Esophagus muscularis mucosa (tissue), 4 donors: Measurements from ENCODE around the gene CNTN3. TPM values are rescaled to one million over a fixed set of nuclear protein-coding genes. Genes with fewer than 3 reads are reported as not detected.
A peak's percentile ranks its signal among the peaks of the same experiment; 100 is the strongest.

Source experiments
- DNase-seq: peaks from one replicate; pipeline ENCODE4 v3.0.0-alpha.2; 2017; ENCODE audit errors: extremely low spot score
- H3K27ac ChIP-seq, 4 donors: fragments of 200-600 bp; sonication (generic); replicated peaks in 1 of 4; 1 replicate in 3 of 4; 2 replicates in 1 of 4; pipeline ENCODE4 v1.5.1; 2016 to 2019; ENCODE audit warnings: mild to moderate bottlenecking in 1 of 4
- H3K27me3 ChIP-seq, 4 donors: fragments of 200-600 bp; sonication (generic); one replicate each; pipeline versions ENCODE4 v1.5.1 to v1.6.0; 2016 to 2019
- H3K36me3 ChIP-seq, 4 donors: fragments of 200-600 bp; sonication (generic); one replicate each; pipeline ENCODE4 v1.5.1; 2016 to 2019
- H3K4me1 ChIP-seq, 4 donors: fragments of 200-600 bp; sonication (generic); one replicate each; pipeline ENCODE4 v1.5.1; 2016 to 2019
- H3K4me3 ChIP-seq, 4 donors: fragments of 200-600 bp; sonication (generic); 1 replicate in 2 of 4; 2 replicates in 2 of 4; pipeline ENCODE4 v1.5.1; 2016 to 2019; ENCODE audit warnings: mild to moderate bottlenecking in 4 of 4, moderate library complexity in 1 of 4
- H3K9me3 ChIP-seq, 4 donors: fragments of 200-600 bp; sonication (generic); 1 replicate in 3 of 4; 2 replicates in 1 of 4; pipeline ENCODE4 v1.5.1; 2016 to 2019
- CTCF ChIP-seq, 3 experiments: fragments of 200-600 bp in 2 of 3; fragments of 450-650 bp in 1 of 3; sonication (generic) in 2 of 3; IDR thresholded peaks; one replicate each; pipeline ENCODE4 v1.5.1; 2017 to 2019; ENCODE audit warnings: antibody characterized with exemption in 3 of 3, mild to moderate bottlenecking in 2 of 3, moderate library complexity in 1 of 3
- EP300 ChIP-seq: sonication (generic); formaldehyde crosslinking; IDR thresholded peaks from one replicate; pipeline ENCODE4 v1.6.1; 2017; ENCODE audit warnings: antibody characterized with exemption
- POLR2A ChIP-seq: fragments of 450-650 bp; IDR thresholded peaks from one replicate; pipeline ENCODE4 v1.6.1; 2017; ENCODE audit warnings: antibody characterized with exemption, moderate library complexity, mild to moderate bottlenecking, low read depth
- POLR2AphosphoS5 ChIP-seq, 2 donors: sonication (generic); formaldehyde crosslinking; IDR thresholded peaks; one replicate each; pipeline ENCODE4 v1.6.1; 2017; ENCODE audit warnings: antibody characterized with exemption in 2 of 2
- WGBS: methylation state at CpG from one replicate; pipeline ENCODE4 v1.1.5; 2018; 5-methylcytosine and 5-hydroxymethylcytosine counted together
- intact Hi-C: fragments of 100-400 bp; cut with DNase I; formaldehyde crosslinking; loops from one replicate; pipeline ENCODE4 v1.15.1; 2023
- total RNA-seq, 4 donors: library from RNA; depleted of rRNA; stranded (reverse); fragments of >200 nt; gene quantifications; one replicate each; pipeline versions ENCODE4 v1.1.0 to v1.2.1, GENCODE V29; 2016

The CNTN3 gene
- total RNA-seq, 4 donors from 2014 or later, result 0.91 to 1.4 (median 1.2) TPM

GRCh38 chr3:74636981-74637380 is 22.5 kb upstream of the CNTN3 start:
- intact Hi-C loops, result no loop called here

GRCh38 chr3:74633021-74633420 is 18.6 kb upstream of the CNTN3 start:
- WGBS, result 95% methylated on average over 1 of the region's 1 CpG
- Histone ChIP-seq H3K36me3 (no peaks in the 10 kb centered on the region), H3K27ac (no peak overlapping the region), H3K4me3 (no peak overlapping the region), H3K27me3 (no peaks in the 10 kb centered on the region), H3K4me1 (no peaks in the 10 kb centered on the region), H3K9me3 (no peaks in the 10 kb centered on the region)
- intact Hi-C loops, result no loop called here
- TF ChIP-seq CTCF (IDR thresholded peaks at IDR 0.05), result no peak
- TF ChIP-seq EP300, result no peak
- no peak for TF ChIP-seq POLR2AphosphoS5 (IDR thresholded peaks at IDR 0.05)
- no peak for TF ChIP-seq POLR2A
- no peak for DNase-seq

More at GRCh38 chr3:74636981-74637380, 22.5 kb upstream of the CNTN3 start:
- H3K27me3 ChIP-seq, result no peaks in the 10 kb centered on the region
- H3K4me1 ChIP-seq, result no peaks in the 10 kb centered on the region
- H3K9me3 ChIP-seq, result no peaks in the 10 kb centered on the region
- H3K36me3 ChIP-seq, result no peaks in the 10 kb centered on the region
- TF ChIP-seq POLR2AphosphoS5 (IDR thresholded peaks at IDR 0.05) (no peak), POLR2A (no peak), EP300 (no peak), CTCF (IDR thresholded peaks at IDR 0.05) (no peak)
- no peak for DNase-seq
- no peak overlapping the region for H3K4me3 ChIP-seq
- H3K27ac ChIP-seq, result no peak overlapping the region

GRCh38 chr3:74631351-74632140 is 17.1 kb upstream of the CNTN3 start:
- DNase-seq, result no peak

GRCh38 chr3:74630602-74631001 is 16.1 kb upstream of the CNTN3 start:
- no peak for DNase-seq
- no peaks in the 10 kb centered on the region for H3K36me3 ChIP-seq
- WGBS, result 60% methylated on average over 4 of the region's 4 CpGs
- H3K9me3 ChIP-seq, result no peaks in the 10 kb centered on the region
- no peak overlapping the region for H3K4me3 ChIP-seq
- H3K4me1 ChIP-seq, result no peaks in the 10 kb centered on the region
- intact Hi-C loops, result no loop called here
- TF ChIP-seq POLR2A (no peak), EP300 (no peak), POLR2AphosphoS5 (IDR thresholded peaks at IDR 0.05) (no peak), CTCF (IDR thresholded peaks at IDR 0.05) (peak in 1 of 3 experiments; percentile 17)
- H3K27ac ChIP-seq, result no peak overlapping the region
- H3K27me3 ChIP-seq, result no peaks in the 10 kb centered on the region

More at GRCh38 chr3:74631351-74632140, 17.1 kb upstream of the CNTN3 start:
- no peak overlapping the region for H3K27ac ChIP-seq
- H3K36me3 ChIP-seq, result no peaks in the 10 kb centered on the region
- H3K27me3 ChIP-seq, result no peaks in the 10 kb centered on the region
- intact Hi-C loops, result no loop called here
- no peak overlapping the region for H3K4me3 ChIP-seq
- H3K9me3 ChIP-seq, result no peaks in the 10 kb centered on the region
- no peaks in the 10 kb centered on the region for H3K4me1 ChIP-seq
- whole genome bisulfite sequencing, result 81% methylated on average over 3 of the region's 3 CpGs
- TF ChIP-seq EP300, result no peak
- TF ChIP-seq CTCF (IDR thresholded peaks at IDR 0.05), result no peak
- no peak for TF ChIP-seq POLR2A
- no peak for TF ChIP-seq POLR2AphosphoS5 (IDR thresholded peaks at IDR 0.05)
